Measurements from ENCODE around the gene DUSP15. TPM values are rescaled to one million over a fixed set of nuclear protein-coding genes. Genes with fewer than 3 reads are reported as not detected.

DUSP15 gene
- total RNA-seq, 2 donors from 2014 or later, result 4.2 to 5.7 TPM

DNA sequence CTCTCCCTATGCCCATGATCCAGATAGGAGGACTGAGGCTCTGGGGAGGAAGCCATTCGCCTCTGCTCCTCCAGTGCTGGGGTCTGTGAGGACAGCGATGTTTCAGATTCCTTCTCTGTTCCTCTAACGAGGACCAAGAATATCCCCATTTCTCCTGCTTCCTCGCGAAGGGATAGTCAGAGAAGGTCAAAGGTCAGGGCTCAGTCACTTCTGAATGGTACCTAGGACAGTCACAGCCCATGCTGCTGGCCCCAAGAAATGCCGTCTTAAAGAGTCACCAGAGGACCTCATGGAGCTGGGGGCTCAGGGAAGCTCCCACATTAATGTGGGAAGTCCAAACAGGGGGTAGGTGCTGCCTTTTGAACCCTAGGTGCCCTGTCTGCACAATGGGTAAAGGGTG is 27.0 kb downstream of the DUSP15 start:
- intact Hi-C loops (cut with DNase I), result no loop called here
- ATAC-seq, result no peak
- no peak for DNase-seq

- intact Hi-C loops (cut with DNase I), result no loop called here
- peak; percentile 73 for DNase-seq
- ATAC-seq, result peak; percentile 64
Observed at GRCh38 chr20:31842471-31843157, 27.7 kb downstream of the DUSP15 start.

DNA sequence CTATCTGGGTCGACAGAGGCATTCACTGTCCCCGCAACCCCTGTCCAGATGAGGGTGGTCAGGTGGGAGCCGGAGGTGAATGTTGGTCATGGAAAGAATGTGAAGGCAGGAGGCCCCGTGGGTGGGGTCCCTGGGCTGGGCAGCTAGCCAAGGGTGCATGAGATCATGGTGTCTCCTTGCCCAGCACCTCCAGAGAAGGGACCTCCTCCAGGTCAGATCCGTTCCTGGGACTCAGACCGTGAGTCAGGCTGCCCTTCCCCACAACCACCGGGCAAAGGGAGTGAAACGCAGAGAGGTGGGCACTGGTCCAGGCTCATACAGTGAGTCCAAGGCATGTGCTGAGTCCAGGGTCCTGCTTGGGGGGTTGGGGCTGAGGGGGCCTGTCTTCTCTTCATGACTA is 28.4 kb downstream of the DUSP15 start:
- ATAC-seq, result peak in 1 of 2 donors; percentile 50
- peak; percentile 72 for DNase-seq
- intact Hi-C loops (cut with DNase I), result no loop called here

- intact Hi-C loops (cut with DNase I), result no loop called here
- ATAC-seq, result no peak
- no peak for DNase-seq
Observed at GRCh38 chr20:31840906-31841816, 29.2 kb downstream of the DUSP15 start.

- intact Hi-C loops (cut with DNase I), result loop anchor here in 1 of 2 donors (10.0 kb wide), 1 partner anchor 175 kb away; no protein-coding TSS in a partner anchor
- DNase-seq, result no peak
- ATAC-seq, result no peak
Observed at GRCh38 chr20:31839782-31840487, 30.4 kb downstream of the DUSP15 start.

- intact Hi-C loops (cut with DNase I), result loop anchor here in 1 of 2 donors (10.0 kb wide), 1 partner anchor 174 kb away; no protein-coding TSS in a partner anchor
- ATAC-seq (no peak), DNase-seq (no peak)
Observed at GRCh38 chr20:31838646-31839292, 31.6 kb downstream of the DUSP15 start.

GRCh38 chr20:31837896-31838397 is 32.4 kb downstream of the DUSP15 start:
- ATAC-seq (peak in 1 of 2 donors; percentile 2), DNase-seq (peak; percentile 27)
- intact Hi-C loops (cut with DNase I), result loop anchor here in 1 of 2 donors (10.0 kb wide), 1 partner anchor 173 kb away; no protein-coding TSS in a partner anchor

DNA sequence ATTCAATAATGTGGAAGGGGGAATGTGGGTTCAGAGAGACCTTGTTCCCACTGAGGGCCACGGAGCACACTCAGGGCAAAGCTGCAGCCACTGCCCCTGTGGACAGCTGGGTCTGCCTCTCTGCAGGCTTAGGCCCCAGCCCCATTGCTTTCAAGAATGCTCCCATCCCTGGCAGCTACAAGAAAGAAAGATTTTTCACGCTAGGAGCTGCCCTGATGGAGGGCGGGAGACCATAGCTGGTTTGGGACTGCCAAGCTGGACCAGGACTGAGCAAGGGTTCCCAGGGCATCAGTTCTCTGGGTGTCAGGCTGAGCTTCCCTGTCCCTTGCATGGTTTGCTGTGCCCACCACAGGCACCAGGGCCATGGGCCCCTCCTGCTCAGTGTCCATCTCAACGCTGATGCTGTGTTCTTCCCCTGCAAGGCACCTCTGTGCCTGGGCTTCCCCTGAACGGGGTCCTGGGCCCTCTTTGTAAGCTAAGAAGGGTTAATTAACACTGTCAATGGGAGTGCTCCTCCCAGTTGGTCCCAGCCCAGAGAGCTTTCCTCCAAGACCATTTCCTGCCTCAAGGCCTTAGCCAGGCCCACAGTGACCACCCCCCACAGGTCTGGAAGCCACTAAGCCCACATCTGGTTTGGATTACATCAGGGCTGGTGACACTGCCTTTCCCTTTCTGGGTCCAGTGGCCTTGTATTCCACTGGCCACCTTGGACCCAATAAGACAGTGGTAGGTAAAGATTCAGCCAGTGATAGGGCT is 33.3 kb downstream of the DUSP15 start:
- DNase-seq (peak; percentile 20), ATAC-seq (peak; percentile 8 to 14)
- intact Hi-C loops (cut with DNase I), result loop anchor here in 1 of 2 donors (10.0 kb wide), 1 partner anchor 172 kb away; no protein-coding TSS in a partner anchor

DNA sequence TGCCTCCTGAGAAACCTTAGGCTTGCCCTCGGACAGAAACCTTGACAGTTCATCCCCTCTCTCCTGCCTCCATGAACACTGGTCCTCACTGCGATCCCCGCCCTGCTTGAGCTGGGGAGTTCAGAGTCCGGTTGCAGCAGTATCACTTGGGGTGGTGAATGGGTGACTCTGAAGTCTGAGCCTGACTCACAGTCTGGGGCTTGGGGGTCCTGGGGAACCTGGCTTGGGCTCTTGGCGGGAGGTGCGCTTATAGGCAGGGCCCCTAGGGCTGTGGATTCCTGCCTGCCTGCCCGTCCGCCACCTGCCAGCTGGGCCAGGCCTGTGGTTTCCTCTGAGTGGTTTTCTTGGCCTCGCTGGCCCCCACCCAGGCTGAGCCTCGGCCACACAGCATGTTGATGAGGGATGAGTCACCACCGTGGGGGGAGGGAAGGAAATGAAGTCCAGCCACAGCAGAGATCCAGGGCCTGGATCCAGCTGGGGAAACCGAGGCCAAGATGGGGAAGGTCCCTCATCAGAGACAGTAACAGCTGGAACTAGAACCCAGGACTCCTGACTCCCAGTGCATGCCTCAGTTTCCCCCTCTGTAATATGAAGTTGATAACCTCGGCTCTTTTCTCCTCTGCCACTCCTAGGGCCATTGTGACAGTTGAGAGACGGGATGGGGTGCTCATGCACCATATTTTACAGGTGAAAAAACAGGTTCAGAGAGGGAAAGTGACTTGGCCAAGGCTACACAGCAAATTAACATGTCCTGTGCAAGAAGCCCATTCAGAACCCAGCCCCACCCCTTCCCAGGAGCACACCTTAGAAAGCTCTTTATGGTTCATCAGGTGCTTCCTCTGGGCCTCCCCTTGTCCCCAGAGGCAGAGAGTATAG is 34.1 kb downstream of the DUSP15 start:
- DNase-seq, result peak; percentile 92
- peak; percentile 82 to 84 for ATAC-seq
- intact Hi-C loops (cut with DNase I), result loop anchor here in 1 of 2 donors (10.0 kb wide), 1 partner anchor 171 kb away; no protein-coding TSS in a partner anchor

DNA sequence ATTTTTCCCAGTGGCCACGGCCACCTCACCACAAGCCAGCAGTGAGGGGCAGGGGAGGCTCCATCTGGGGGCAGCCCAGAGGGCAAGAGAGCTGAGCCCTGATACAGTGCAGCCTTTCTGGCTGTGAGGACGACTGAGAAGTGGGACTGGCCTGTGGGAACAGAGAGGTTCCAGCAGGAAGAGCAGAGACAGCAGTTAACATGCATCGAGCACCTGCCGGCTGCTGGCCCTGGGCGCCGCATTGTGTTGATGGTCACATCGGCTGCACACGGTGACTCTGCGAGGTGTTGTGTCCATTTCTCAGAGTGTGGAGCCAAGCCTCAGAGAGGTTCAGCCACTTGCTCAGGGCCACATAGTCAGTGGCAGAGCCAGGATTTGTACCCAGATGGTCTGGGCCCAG is 34.8 kb downstream of the DUSP15 start:
- no peak for DNase-seq
- intact Hi-C loops (cut with DNase I), result loop anchor here in 1 of 2 donors (10.0 kb wide), 1 partner anchor 171 kb away; no protein-coding TSS in a partner anchor
- ATAC-seq, result no peak

DNA sequence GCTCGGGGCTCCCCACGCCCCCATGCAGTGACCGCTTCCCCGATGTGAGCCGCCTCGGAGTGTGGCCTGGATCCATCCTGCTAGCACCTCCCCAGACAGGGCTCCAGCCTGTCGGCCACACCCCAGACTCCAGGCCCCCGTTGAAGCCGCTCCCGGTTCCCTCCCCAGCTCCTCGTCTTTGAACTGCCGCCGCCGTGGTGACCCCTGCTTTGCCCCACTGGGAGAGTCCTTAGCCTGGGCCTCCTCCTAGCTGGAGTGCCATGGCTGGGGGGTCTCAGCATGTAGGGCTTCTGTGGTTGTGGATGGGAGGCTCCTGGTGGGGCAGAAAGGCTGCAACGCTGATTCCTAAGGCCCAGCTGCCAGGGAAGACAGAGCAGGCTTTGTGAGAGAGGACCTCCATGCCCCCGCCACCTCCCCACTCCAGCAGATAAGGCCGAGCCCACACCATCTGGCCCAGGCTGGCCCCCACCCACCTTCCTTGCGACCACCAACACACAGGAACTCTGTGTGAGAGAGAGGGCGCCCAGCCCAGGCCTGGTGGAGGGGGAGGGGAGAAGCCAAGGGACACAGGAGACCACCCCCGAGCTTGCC is 36.3 kb downstream of the DUSP15 start:
- no peak for DNase-seq
- intact Hi-C loops (cut with DNase I), result loop anchor here in 1 of 2 donors (10.0 kb wide), 1 partner anchor 169 kb away; no protein-coding TSS in a partner anchor
- ATAC-seq, result peak in 1 of 2 donors; percentile 15

DNA sequence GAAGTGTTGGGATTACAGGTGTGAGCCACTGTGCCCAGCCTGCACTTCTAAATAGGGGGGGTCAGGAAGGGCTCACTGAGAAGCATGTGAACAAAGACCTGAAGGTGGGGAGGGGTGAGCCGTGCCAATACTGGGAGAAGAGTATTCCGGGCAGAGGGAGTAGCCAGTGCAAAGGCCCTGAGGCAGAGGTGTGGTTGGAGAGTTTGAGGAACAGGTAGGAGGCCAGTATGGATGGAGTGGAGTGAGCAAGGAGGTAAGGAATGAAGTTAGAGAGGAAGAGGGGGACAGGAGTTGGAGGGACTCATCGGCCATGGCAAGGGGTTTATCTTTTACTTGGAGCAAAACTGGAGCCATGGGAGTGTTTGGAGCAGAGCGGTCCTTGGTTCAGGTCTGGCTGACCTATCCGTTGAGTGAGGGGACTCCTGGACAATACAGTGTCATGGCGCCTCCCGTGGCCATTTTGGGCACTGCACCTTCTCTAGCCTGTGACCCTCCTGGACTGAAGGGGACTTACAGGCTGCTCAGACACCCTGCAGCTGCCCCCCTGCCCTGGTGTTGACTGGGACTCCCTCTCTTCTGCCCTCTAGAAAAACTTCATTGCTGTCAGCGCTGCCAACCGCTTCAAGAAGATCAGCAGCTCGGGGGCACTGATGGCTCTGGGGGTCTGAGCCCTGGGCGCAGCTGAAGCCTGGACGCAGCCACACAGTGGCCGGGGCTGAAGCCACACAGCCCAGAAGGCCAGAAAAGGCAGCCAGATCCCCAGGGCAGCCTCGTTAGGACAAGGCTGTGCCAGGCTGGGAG is 37.0 kb downstream of the DUSP15 start:
- ATAC-seq (peak; percentile 13 to 29), DNase-seq (peak; percentile 68)
- intact Hi-C loops (cut with DNase I), result loop anchor here in 1 of 2 donors (10.0 kb wide), 1 partner anchor 169 kb away; no protein-coding TSS in a partner anchor

DNA sequence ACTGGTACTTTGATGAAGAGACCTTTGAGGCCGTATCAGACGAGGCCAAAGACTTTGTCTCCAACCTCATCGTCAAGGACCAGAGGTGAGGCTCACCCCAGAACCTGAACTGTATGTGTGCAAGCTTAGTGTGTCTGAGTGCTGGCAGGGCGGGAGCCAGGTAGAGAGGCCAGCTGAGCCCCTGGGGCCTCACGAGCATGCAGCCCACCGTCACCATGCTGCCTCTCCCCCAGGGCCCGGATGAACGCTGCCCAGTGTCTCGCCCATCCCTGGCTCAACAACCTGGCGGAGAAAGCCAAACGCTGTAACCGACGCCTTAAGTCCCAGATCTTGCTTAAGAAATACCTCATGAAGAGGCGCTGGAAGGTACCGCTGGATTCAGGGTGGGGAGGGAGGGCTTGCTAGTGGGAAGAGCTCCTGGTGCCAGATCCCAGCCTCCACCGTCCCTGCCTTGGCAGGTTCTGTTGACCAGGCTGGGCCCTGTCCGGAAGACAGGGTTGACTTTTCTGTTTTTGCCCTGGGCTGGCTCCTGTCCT is 38.5 kb downstream of the DUSP15 start:
- intact Hi-C loops (cut with DNase I), result loop anchor here in 1 of 2 donors (10.0 kb wide), 1 partner anchor 167 kb away; no protein-coding TSS in a partner anchor
- DNase-seq (no peak), ATAC-seq (no peak)

- DNase-seq (no peak), ATAC-seq (no peak)
- intact Hi-C loops (cut with DNase I), result loop anchor here in 1 of 2 donors (10.0 kb wide), 1 partner anchor 166 kb away; no protein-coding TSS in a partner anchor
Observed at GRCh38 chr20:31831211-31831610, 39.1 kb downstream of the DUSP15 start.

GRCh38 chr20:31830406-31830981 is 39.8 kb downstream of the DUSP15 start:
- no peak for ATAC-seq
- DNase-seq, result no peak
- intact Hi-C loops (cut with DNase I), result loop anchor here in 1 of 2 donors (10.0 kb wide), 1 partner anchor 166 kb away; no protein-coding TSS in a partner anchor

All from left cardiac atrium (tissue), 4 donors.